OCI-LY7 (cell line): ENCODE data around the gene S100Z.

ENCODE experiments used
- CTCF ChIP-seq: fragments of 200-600 bp; sonication (generic); conservative IDR thresholded peaks from 2 replicates; pipeline ENCODE4 v1.5.1; 2014; ENCODE audit warnings: mild to moderate bottlenecking, antibody characterized with exemption, low read length, moderate library complexity, mixed read lengths
- EZH2phosphoT487 ChIP-seq: fragments of 200-600 bp; sonication (generic); IDR thresholded peaks from 2 replicates; pipeline ENCODE4 v1.6.1; 2018; ENCODE audit warnings: low read depth, borderline replicate concordance, mild to moderate bottlenecking, mixed run types, antibody characterized with exemption, low read length, moderate library complexity, mixed read lengths

DNA sequence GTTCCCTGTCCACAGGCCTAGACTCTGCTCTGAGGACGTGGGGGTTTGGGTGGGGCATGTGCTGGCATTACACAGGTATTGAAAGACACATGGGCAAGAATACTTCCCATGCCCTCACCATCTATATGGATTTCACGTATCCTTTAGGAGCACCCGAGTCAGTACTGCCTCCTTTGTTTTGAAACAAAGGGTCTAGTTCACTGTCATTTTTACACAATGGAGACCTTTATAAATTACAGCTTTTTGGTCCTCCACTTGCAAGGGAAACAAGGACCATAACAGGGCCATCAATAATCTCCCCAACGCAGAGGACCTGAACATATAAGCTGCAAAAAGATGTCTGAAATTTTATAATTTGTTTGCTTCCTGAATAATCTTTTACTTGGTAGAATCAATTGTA is 78.1 kb downstream of the S100Z start:
- TF ChIP-seq CTCF (no peak), EZH2phosphoT487 (no peak)
